Adrenal gland (tissue), 5 donors: ENCODE results near the gene ZNF236.

Experiments used
- CTCF ChIP-seq, 6 experiments: fragments of 450-650 bp in 4 of 6; fragments of 200-600 bp in 2 of 6; sonication (generic) in 1 of 6; IDR thresholded peaks; 1 replicate in 5 of 6; 2 replicates in 1 of 6; pipeline versions ENCODE4 v1.5.1 to v1.8.0; 2016 to 2021; ENCODE audit warnings: antibody characterized with exemption in 6 of 6, mild to moderate bottlenecking in 2 of 6, moderate library complexity in 1 of 6
- POLR2A ChIP-seq, 2 donors: fragments of 450-650 bp; IDR thresholded peaks; one replicate each; pipeline ENCODE4 v1.6.1; 2017; ENCODE audit warnings: antibody characterized with exemption in 2 of 2, mild to moderate bottlenecking in 2 of 2, moderate library complexity in 1 of 2
- donor health status: DM: no; HTN: no; CAD: no.

GRCh38 chr18:76905821-76906220 is 83.5 kb downstream of the ZNF236 start:
- no peak for TF ChIP-seq POLR2A (IDR thresholded peaks at IDR 0.05)
- no peak for TF ChIP-seq CTCF (IDR thresholded peaks at IDR 0.05)
